IPS-20b (cell line): ENCODE measurements around the gene PRDM16.

Experiments
- H3K27ac ChIP-seq: one replicate; pipeline ENCODE4 v1.5.1; 2013; ENCODE audit warnings: low read length
- H3K27me3 ChIP-seq: 2 replicates; pipeline ENCODE4 v1.6.1; 2013; ENCODE audit warnings: mild to moderate bottlenecking, low read length, inconsistent platforms; ENCODE audit not compliant: insufficient read depth
- H3K36me3 ChIP-seq: 2 replicates; pipeline ENCODE4 v1.6.1; 2013; ENCODE audit warnings: low read depth, mild to moderate bottlenecking, inconsistent platforms, low read length, moderate library complexity; ENCODE audit not compliant: insufficient read depth
- H3K4me1 ChIP-seq: 2 replicates; pipeline ENCODE4 v1.6.1; 2013; ENCODE audit warnings: mild to moderate bottlenecking, control low read depth, inconsistent platforms, low read length, moderate library complexity; ENCODE audit not compliant: insufficient read depth
- H3K4me3 ChIP-seq: 2 replicates; pipeline ENCODE4 v1.5.1; 2013; ENCODE audit warnings: mild to moderate bottlenecking, low read length, inconsistent platforms
- H3K9ac ChIP-seq: 2 replicates; pipeline ENCODE4 v1.6.1; 2013; ENCODE audit warnings: low read depth, mild to moderate bottlenecking, inconsistent platforms, low read length, moderate library complexity
- H3K9me3 ChIP-seq: 2 replicates; pipeline ENCODE4 v1.6.1; 2013; ENCODE audit warnings: mild to moderate bottlenecking, low read depth, low read length, inconsistent platforms; ENCODE audit not compliant: insufficient read depth

Gene PRDM16

DNA sequence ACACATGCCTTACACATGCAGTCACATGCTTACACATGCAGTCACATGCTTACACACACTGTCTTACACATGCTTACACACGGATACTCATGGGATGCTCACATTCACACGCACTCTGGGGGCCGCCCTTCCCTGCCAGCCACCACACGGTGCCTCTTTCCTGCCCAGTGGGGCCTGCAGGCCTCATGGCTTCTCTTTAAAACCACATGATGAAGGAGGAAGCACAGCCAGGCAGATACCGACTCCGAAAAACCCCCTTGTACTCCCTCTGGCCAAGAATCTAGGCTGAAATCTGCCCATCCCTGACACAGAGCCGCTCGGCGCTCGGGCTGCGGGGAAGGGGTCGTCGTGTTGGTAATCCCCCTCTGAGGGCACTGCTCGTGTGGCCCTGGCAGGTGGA is 113.0 kb downstream of the PRDM16 start:
- H3K4me1 ChIP-seq = no peaks in the 10 kb centered on the region
- peaks cover 13% of the 10 kb centered on the region for H3K9me3 ChIP-seq
- no peak overlapping the region; the same call in 1 of the 2 replicates for H3K4me3 ChIP-seq
- H3K9ac ChIP-seq = no peak overlapping the region
- H3K27ac ChIP-seq = no peak overlapping the region
- H3K27me3 ChIP-seq = no peaks in the 10 kb centered on the region
- H3K36me3 ChIP-seq = no peaks in the 10 kb centered on the region

DNA sequence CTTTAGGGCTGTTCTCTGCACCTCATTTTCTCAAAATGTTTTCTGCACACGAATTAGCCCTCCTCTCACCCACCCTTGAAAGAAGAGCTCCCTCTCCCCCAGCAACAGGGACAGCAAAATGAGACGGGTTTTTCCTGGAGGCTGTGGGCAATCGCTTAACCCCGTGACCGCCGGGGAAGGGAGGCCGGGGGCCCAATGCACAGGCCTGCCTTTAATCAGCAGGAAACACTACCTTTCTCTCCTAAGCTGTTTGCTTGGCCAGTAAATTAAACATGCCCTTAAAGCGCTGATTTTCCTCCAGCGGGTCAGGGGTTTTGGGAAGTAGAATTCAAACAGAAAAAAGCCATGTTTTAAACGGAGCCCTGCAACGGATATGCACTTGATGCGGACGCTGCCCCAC is 114.4 kb downstream of the PRDM16 start:
- Histone ChIP-seq H3K36me3 (no peaks in the 10 kb centered on the region), H3K9me3 (peaks cover 13% of the 10 kb centered on the region), H3K27me3 (no peaks in the 10 kb centered on the region), H3K4me1 (no peaks in the 10 kb centered on the region), H3K4me3 (no peak overlapping the region), H3K9ac (no peak overlapping the region), H3K27ac (no peak overlapping the region)

- Histone ChIP-seq H3K27me3 (no peaks in the 10 kb centered on the region), H3K9me3 (peaks cover 13% of the 10 kb centered on the region)
These were observed 114.8 kb downstream of the PRDM16 start for GRCh38 chr1:3183813-3184212.

GRCh38 chr1:3184666-3185065 is 115.7 kb downstream of the PRDM16 start:
- Histone ChIP-seq H3K4me3 (no peak overlapping the region), H3K4me1 (no peaks in the 10 kb centered on the region), H3K9ac (no peak overlapping the region), H3K27me3 (no peaks in the 10 kb centered on the region), H3K9me3 (peaks cover 13% of the 10 kb centered on the region), H3K27ac (no peak overlapping the region), H3K36me3 (no peaks in the 10 kb centered on the region)

More at GRCh38 chr1:3183813-3184212, 114.8 kb downstream of the PRDM16 start:
- Histone ChIP-seq H3K4me1 (no peaks in the 10 kb centered on the region), H3K4me3 (no peak overlapping the region), H3K27ac (no peak overlapping the region), H3K9ac (no peak overlapping the region), H3K36me3 (no peaks in the 10 kb centered on the region)

DNA sequence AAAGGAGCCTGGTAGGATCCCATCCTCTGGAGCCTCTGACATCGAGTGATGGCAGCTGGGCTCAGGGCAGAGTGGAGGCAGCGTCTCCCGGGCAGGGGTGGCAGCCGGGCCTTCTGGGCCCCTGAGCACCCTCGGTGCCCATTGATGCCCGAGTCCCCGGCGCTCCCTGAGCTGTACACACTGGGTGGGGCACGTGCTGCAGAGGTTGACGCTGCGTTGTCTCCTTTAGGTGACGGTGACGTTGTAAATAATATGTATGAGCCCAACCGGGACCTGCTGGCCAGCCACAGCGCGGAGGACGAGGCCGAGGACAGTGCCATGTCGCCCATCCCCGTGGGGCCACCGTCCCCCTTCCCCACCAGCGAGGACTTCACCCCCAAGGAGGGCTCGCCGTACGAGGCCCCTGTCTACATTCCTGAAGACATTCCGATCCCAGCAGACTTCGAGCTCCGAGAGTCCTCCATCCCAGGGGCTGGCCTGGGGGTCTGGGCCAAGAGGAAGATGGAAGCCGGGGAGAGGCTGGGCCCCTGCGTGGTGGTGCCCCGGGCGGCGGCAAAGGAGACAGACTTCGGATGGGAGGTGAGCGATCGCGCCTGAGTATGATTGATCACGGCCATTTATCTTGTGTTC is 117.0 kb downstream of the PRDM16 start:
- no peak overlapping the region for H3K9ac ChIP-seq
- H3K36me3 ChIP-seq = no peaks in the 10 kb centered on the region
- no peak overlapping the region for H3K27ac ChIP-seq
- H3K4me3 ChIP-seq = no peak overlapping the region
- H3K4me1 ChIP-seq = peaks cover 5% of the 10 kb centered on the region; the same call in 1 of the 2 replicates
- peaks cover 10% of the 10 kb centered on the region for H3K9me3 ChIP-seq
- H3K27me3 ChIP-seq = no peaks in the 10 kb centered on the region

DNA sequence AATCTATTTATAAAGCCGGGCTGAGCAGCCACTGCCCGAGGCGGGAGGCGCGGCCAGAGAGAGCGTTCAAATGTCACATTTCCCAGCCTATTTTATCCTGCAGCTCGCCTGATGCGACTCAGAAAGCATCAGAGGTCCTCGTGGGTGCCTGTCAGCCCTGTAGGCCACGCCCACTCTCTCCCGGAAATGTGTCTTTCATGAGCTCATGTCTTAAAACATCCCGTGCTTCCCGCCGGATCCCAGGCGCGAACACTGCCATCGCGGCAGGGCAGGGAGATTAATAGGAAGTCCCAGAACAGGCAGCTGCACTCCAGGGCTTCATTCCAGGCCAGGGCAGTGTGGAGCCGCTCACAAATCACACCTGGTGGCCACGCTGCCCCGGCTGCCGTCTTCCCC is 117.5 kb downstream of the PRDM16 start:
- H3K4me1 ChIP-seq = peaks cover 6% of the 10 kb centered on the region; the same call in 1 of the 2 replicates
- H3K27me3 ChIP-seq = no peaks in the 10 kb centered on the region
- H3K4me3 ChIP-seq = no peak overlapping the region
- no peaks in the 10 kb centered on the region for H3K36me3 ChIP-seq
- peaks cover 5% of the 10 kb centered on the region for H3K9me3 ChIP-seq
- H3K27ac ChIP-seq = no peak overlapping the region
- H3K9ac ChIP-seq = no peak overlapping the region

DNA sequence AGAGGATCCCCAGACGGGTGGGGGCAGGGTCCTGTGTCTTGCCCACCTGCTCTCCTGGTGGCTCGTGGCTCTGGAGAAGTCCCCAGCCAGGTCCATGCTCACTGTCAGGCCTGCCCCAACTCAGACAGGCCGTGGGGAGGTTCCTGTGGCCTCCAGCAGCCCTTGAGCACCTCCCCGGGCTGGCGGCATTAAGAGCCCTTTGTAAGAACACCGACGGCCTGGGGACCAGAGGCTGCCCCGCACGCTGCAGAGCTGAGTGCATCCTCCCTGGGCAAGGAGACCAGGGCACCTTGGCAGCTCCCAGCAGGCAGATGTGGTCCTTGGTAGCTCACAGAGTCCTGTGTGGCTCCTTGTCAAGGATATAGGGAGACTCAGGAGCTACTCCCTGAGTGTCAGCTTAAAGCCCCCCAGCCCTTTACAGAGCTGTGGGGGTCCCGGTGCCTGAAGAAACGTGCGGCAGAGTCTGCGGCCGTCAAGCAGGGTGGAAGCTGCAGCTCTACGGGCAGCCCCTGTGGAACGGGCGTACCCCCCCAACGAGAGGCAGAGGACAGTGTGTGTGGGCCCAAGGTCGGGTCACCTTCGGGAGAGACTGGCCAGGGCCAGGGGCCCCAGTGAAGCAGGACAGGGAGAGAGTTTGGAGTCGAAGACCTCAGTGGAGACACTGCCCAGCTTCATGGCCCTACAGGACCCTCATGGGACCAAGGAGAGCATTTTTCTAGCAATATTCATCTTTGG is 118.6 kb downstream of the PRDM16 start:
- Histone ChIP-seq H3K27ac (no peak overlapping the region), H3K27me3 (no peaks in the 10 kb centered on the region), H3K36me3 (no peaks in the 10 kb centered on the region), H3K9ac (no peak overlapping the region), H3K9me3 (no peaks in the 10 kb centered on the region), H3K4me3 (no peak overlapping the region), H3K4me1 (peaks cover 6% of the 10 kb centered on the region; the same call in 1 of the 2 replicates)

DNA sequence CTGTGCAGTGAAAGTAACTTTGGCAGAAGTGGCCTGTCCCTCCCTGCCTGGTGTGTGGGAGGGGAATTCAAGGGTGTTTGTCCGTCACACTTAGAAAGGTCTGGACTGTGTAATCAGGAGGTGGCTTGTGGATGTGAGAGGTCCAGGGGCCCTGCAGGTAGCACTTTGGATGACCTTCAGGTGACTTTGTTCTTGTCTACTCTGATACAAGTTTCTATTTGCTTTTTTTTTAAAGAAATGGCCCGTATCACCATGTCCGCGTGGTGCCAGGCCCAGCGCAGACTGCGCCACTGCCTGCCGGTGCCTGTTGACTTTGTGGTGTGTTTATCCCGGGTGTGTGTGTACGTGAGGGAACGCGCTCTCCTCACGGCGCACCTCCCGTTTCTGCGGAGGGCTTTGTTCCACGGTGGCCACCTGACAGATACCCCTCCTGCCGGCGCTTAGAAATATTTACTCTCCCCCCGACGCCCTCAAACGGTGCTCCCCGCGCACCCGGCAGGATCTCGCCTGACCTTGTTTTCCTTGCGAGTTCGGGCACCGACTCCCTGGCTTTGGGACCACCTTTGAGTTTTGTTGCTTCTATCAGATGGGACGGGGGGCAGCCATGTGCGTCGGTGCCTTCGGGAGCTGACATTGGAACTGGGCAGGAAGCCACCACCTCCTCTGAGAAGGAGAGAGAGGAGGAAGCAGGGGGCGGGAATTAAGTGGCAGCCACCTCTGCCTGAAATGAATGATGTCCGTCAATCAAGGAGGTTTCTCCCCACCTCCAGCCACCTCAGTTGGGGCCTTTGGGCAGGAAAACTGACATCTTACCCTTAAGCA is 119.4 kb downstream of the PRDM16 start:
- Histone ChIP-seq H3K4me1 (peaks cover 6% of the 10 kb centered on the region; the same call in 1 of the 2 replicates), H3K9me3 (no peaks in the 10 kb centered on the region), H3K27me3 (no peaks in the 10 kb centered on the region), H3K9ac (no peak overlapping the region), H3K36me3 (no peaks in the 10 kb centered on the region), H3K27ac (no peak overlapping the region), H3K4me3 (no peak overlapping the region)

- Histone ChIP-seq H3K4me3 (no peak overlapping the region), H3K9ac (no peak overlapping the region), H3K36me3 (no peaks in the 10 kb centered on the region), H3K27me3 (no peaks in the 10 kb centered on the region), H3K4me1 (peaks cover 6% of the 10 kb centered on the region; the same call in 1 of the 2 replicates), H3K9me3 (no peaks in the 10 kb centered on the region), H3K27ac (no peak overlapping the region)
These were observed 121.4 kb downstream of the PRDM16 start for GRCh38 chr1:3190256-3191041.

- Histone ChIP-seq H3K4me1 (peaks cover 6% of the 10 kb centered on the region; the same call in 1 of the 2 replicates), H3K9ac (no peak overlapping the region), H3K4me3 (no peak overlapping the region), H3K9me3 (no peaks in the 10 kb centered on the region), H3K36me3 (no peaks in the 10 kb centered on the region), H3K27me3 (no peaks in the 10 kb centered on the region), H3K27ac (no peak overlapping the region)
These were observed 123.4 kb downstream of the PRDM16 start for GRCh38 chr1:3192361-3192760.

- H3K9me3 ChIP-seq = no peaks in the 10 kb centered on the region
- H3K9ac ChIP-seq = no peak overlapping the region
- H3K4me1 ChIP-seq = peaks cover 6% of the 10 kb centered on the region; the same call in 1 of the 2 replicates
- no peak overlapping the region for H3K27ac ChIP-seq
- H3K27me3 ChIP-seq = no peaks in the 10 kb centered on the region
- H3K4me3 ChIP-seq = no peak overlapping the region
- H3K36me3 ChIP-seq = no peaks in the 10 kb centered on the region
These were observed 123.8 kb downstream of the PRDM16 start for GRCh38 chr1:3192825-3193224.
